Spleen (tissue), 11 donors: ENCODE results near the gene MMP23B. TPM values are rescaled to one million over a fixed set of nuclear protein-coding genes. Genes with fewer than 3 reads are reported as not detected.

ENCODE experiments used
- DNase-seq: peaks from one replicate; pipeline ENCODE4 v3.0.0-alpha.2; 2020
- H3K27ac ChIP-seq, 8 donors: fragments of 200-600 bp; sonication (generic) in 7 of 8; 1 replicate in 4 of 8; 2 replicates in 4 of 8; pipeline versions ENCODE4 v1.5.0 to v1.8.0; 2016 to 2021; ENCODE audit warnings: inconsistent platforms in 4 of 8, mild to moderate bottlenecking in 4 of 8, moderate library complexity in 1 of 8
- H3K27me3 ChIP-seq, 7 donors: fragments of 200-600 bp; sonication (generic) in 6 of 7; replicated peaks in 1 of 7; 1 replicate in 4 of 7; 2 replicates in 3 of 7; pipeline versions ENCODE4 v1.5.0 to v1.8.0; 2016 to 2021; ENCODE audit warnings: inconsistent platforms in 3 of 7, mild to moderate bottlenecking in 1 of 7
- H3K36me3 ChIP-seq, 6 donors: fragments of 200-600 bp; sonication (generic) in 5 of 6; 1 replicate in 4 of 6; 2 replicates in 2 of 6; pipeline versions ENCODE4 v1.5.0 to v1.8.0; 2016 to 2021; ENCODE audit warnings: inconsistent platforms in 2 of 6
- H3K4me1 ChIP-seq, 6 donors: fragments of 200-600 bp; sonication (generic) in 5 of 6; 1 replicate in 3 of 6; 2 replicates in 3 of 6; pipeline versions ENCODE4 v1.5.0 to v1.8.0; 2016 to 2021; ENCODE audit warnings: inconsistent platforms in 3 of 6
- H3K4me3 ChIP-seq, 8 donors: fragments of 200-600 bp; sonication (generic) in 7 of 8; 1 replicate in 4 of 8; 2 replicates in 4 of 8; pipeline versions ENCODE4 v1.5.0 to v1.8.0; 2016 to 2021; ENCODE audit warnings: inconsistent platforms in 4 of 8, mild to moderate bottlenecking in 4 of 8, moderate library complexity in 2 of 8
- H3K9me3 ChIP-seq, 8 donors: fragments of 200-600 bp; sonication (generic) in 7 of 8; 1 replicate in 4 of 8; 2 replicates in 4 of 8; pipeline versions ENCODE4 v1.5.0 to v1.8.0; 2016 to 2021; ENCODE audit warnings: inconsistent platforms in 4 of 8
- POLR2A ChIP-seq, 3 donors: fragments of 450-650 bp; IDR thresholded peaks; one replicate each; pipeline ENCODE4 v1.5.1; 2017; ENCODE audit warnings: antibody characterized with exemption in 3 of 3, mild to moderate bottlenecking in 1 of 3
- POLR2AphosphoS5 ChIP-seq, 3 donors: sonication (generic); formaldehyde crosslinking; IDR thresholded peaks; one replicate each; pipeline ENCODE4 v1.5.1; 2017; ENCODE audit warnings: antibody characterized with exemption in 3 of 3
- WGBS, 5 donors: extraction: QIAGEN DNeasy Blood & Tissue Kit in 3 of 5; methylation state at CpG; one replicate each; pipeline versions ENCODE4 v1.1.5 to v1.1.7; 2013 to 2018; 5-methylcytosine and 5-hydroxymethylcytosine counted together
- intact Hi-C: fragments of 100-400 bp; cut with DNase I; formaldehyde crosslinking; loops from one replicate; pipeline ENCODE4 v1.15.0; 2023; ENCODE audit warnings: low total_unique reads
- polyA plus RNA-seq, 3 donors: library from polyadenylated mRNA; stranded (reverse); fragments of 200-250 nt; gene quantifications; one replicate each; pipeline ENCODE4 v1.2.1, GENCODE V29; 2013
- total RNA-seq, 7 donors: library from RNA; depleted of rRNA in 3 of 7; stranded (reverse); fragments of >200 nt in 3 of 7; fragmentation: NEBNext Ultra II Directional in 4 of 7; extraction: Animal tissue kit (Norgen Biotek cat#: 25700) in 4 of 7; gene quantifications; one replicate each; pipeline versions ENCODE4 v1.1.0 to v1.2.1, GENCODE V29; 2016 to 2021
- TF ChIP-seq, protein P1 (sequence below), 11 experiments: fragments of 200-600 bp in 7 of 11; fragments of 450-650 bp in 4 of 11; sonication (generic) in 4 of 11; IDR thresholded peaks in 8 of 11; conservative IDR thresholded peaks in 3 of 11; 1 replicate in 7 of 11; 2 replicates in 4 of 11; pipeline versions ENCODE4 v1.4.0 to v1.8.0; 2016 to 2021; ENCODE audit warnings: antibody characterized with exemption in 11 of 11, inconsistent platforms in 4 of 11, mild to moderate bottlenecking in 1 of 11
- donor health status: healthy with polysubstance abuse.
- donor health status: DM: no; HTN: no; CAD: no; lungs with moderate emphysema.
- donor health status: DM: no; HTN: no; CAD: no.
- donor health status: Bipolar disorder and iron deficiency.
- donor health status: healthy.
- donor health status: DM: no; HTN: no; CAD: no.
- donor health status: DM: yes; HTN: yes; CAD: no.

Gene MMP23B
- total and polyA plus RNA-seq, 10 donors: 1.4 to 9.3 (median 5.9) TPM

GRCh38 chr1:1628754-1629429, 3.1 kb upstream of the MMP23B start:
- Histone ChIP-seq H3K27me3 (peaks cover 3 to 45% (median 22%) of the 10 kb centered on the region in 7 donors), H3K4me1 (peaks cover 0 to 46% (median 28%) of the 10 kb centered on the region in 6 donors), H3K36me3 (peaks cover 0 to 53% (median 7%) of the 10 kb centered on the region in 6 donors), H3K4me3 (peak overlapping the region; percentile 30 to 71 (median 42)), H3K9me3 (no peaks in the 10 kb centered on the region), H3K27ac (peak overlapping the region; percentile 61 to 91 (median 84))
- no peak for TF ChIP-seq POLR2A (IDR thresholded peaks at IDR 0.05)
- peak in 2 of 3 donors; percentile 16 for TF ChIP-seq POLR2AphosphoS5 (IDR thresholded peaks at IDR 0.05)
- peak; percentile 90 for DNase-seq
- WGBS, 5 donors: 29 to 61% (median 32%) methylated on average over 22 to 53 of the region's 53 CpGs
- intact Hi-C loops: no loop called here

DNA sequence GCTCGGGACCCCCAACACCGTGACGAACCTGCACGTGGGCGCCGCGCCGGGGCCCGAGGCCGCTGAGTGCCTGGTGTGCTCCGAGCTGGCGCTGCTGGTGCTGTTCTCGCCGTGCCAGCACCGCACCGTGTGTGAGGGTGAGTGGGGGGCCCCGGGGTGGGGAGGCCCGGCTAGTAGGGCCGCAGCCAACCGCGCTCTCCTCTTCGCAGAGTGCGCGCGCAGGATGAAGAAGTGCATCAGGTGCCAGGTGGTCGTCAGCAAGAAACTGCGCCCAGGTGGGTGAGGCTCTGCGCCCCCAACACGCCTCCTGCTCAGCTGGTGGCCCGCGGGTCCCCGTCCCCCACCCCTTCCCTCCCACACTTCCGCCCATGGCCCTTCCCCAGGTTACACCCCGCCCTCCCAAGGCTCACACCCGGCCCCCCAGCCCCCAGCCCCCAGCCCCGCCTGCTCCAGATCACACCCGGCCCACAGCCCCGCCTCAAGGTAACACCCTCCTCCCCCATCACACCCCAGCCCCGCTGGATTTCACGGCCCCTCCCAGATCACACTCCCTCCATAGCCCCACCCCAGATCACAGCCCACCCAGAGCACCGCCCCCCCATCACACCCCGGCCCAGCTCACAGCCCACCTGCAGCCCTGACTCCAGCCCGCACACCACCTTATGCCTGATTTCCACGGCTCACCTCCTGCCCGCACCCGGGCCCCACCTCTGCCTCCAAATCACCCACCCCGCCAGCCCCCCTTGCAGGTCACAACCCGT, 2.4 kb upstream of the MMP23B start:
- 23 to 34% (median 29%) methylated on average over 27 to 48 of the region's 48 CpGs for WGBS, 5 donors
- Histone ChIP-seq H3K9me3 (no peaks in the 10 kb centered on the region), H3K4me1 (peaks cover 0 to 46% (median 28%) of the 10 kb centered on the region in 6 donors), H3K27me3 (peaks cover 3 to 45% (median 22%) of the 10 kb centered on the region in 7 donors), H3K36me3 (peaks cover 0 to 46% (median 7%) of the 10 kb centered on the region in 6 donors), H3K27ac (peak overlapping the region; percentile 61 to 91 (median 84)), H3K4me3 (peak overlapping the region; percentile 30 to 71 (median 42))
- intact Hi-C loops: no loop called here
- peak in 1 of 3 donors; percentile 63 for TF ChIP-seq POLR2AphosphoS5 (IDR thresholded peaks at IDR 0.05)
- TF ChIP-seq, protein P1, sequence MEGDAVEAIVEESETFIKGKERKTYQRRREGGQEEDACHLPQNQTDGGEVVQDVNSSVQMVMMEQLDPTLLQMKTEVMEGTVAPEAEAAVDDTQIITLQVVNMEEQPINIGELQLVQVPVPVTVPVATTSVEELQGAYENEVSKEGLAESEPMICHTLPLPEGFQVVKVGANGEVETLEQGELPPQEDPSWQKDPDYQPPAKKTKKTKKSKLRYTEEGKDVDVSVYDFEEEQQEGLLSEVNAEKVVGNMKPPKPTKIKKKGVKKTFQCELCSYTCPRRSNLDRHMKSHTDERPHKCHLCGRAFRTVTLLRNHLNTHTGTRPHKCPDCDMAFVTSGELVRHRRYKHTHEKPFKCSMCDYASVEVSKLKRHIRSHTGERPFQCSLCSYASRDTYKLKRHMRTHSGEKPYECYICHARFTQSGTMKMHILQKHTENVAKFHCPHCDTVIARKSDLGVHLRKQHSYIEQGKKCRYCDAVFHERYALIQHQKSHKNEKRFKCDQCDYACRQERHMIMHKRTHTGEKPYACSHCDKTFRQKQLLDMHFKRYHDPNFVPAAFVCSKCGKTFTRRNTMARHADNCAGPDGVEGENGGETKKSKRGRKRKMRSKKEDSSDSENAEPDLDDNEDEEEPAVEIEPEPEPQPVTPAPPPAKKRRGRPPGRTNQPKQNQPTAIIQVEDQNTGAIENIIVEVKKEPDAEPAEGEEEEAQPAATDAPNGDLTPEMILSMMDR (IDR thresholded peaks at IDR 0.05 in 8 of 11, conservative IDR thresholded peaks at IDR 0.05 in 3 of 11): no peak
- peak; percentile 93 for DNase-seq

DNA sequence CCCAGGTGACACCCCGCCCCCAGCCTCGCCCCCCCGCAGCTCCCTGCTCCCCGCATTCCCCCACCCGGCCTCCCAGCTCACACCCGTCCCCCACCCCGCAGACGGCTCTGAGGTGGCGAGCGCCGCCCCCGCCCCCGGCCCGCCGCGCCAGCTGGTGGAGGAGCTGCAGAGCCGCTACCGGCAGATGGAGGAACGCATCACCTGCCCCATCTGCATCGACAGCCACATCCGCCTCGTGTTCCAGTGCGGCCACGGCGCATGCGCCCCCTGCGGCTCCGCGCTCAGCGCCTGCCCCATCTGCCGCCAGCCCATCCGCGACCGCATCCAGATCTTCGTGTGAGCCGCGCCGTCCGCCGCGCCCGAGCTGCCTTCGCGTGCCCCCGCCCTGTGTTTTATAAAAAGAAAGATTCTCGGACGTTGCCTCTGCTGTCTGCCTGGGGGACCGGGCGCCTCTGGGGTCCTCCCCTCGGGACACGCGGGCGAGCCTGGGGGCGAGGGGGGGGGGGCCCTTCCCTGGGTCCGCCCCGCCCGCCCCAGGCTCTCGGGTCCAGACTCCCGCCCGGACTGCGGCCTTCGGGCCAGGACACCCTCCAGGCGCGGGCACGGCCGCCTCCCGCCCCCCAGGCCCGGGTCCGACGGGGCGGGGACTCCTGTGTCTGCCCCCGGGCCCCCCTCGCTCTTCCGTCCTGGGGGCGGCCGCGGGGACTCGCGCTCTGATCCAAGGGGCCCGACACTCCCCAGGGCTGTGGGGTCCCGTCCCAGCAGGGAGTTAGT, 1.6 kb upstream of the MMP23B start:
- peaks cover 0 to 46% (median 28%) of the 10 kb centered on the region in 6 donors for H3K4me1 ChIP-seq
- H3K36me3 ChIP-seq: peaks cover 0 to 38% (median 7%) of the 10 kb centered on the region in 6 donors
- peak overlapping the region in 7 of 8 donors; percentile 10 to 71 (median 44) for H3K4me3 ChIP-seq
- intact Hi-C loops: no loop called here
- H3K9me3 ChIP-seq: no peaks in the 10 kb centered on the region
- 1 to 9% (median 6%) methylated on average over 22 to 81 of the region's 81 CpGs for WGBS, 5 donors
- TF ChIP-seq, protein P1 (IDR thresholded peaks at IDR 0.05 in 8 of 11, conservative IDR thresholded peaks at IDR 0.05 in 3 of 11): peak in 1 of 11 experiments; percentile 9
- TF ChIP-seq POLR2AphosphoS5 (IDR thresholded peaks at IDR 0.05) (peak; percentile 87 to 92 (median 88)), POLR2A (IDR thresholded peaks at IDR 0.05) (no peak)
- H3K27me3 ChIP-seq: peaks cover 3 to 45% (median 22%) of the 10 kb centered on the region in 7 donors
- H3K27ac ChIP-seq: peak overlapping the region; percentile 57 to 91 (median 84)
- DNase-seq: peak; percentile 97
